Uterus (tissue), 4 donors: Measurements from ENCODE around the gene TNFAIP8L1. TPM values are rescaled to one million over a fixed set of nuclear protein-coding genes. Genes with fewer than 3 reads are reported as not detected.

Experiments used
- DNase-seq, 2 donors: peaks; one replicate each; pipeline ENCODE4 v3.0.0-alpha.2; 2019 to 2020
- H3K27ac ChIP-seq, 2 donors: fragments of 200-600 bp; sonication (generic); 1 replicate in 1 of 2; 2 replicates in 1 of 2; pipeline ENCODE4 v1.5.1; 2016 to 2018
- H3K27me3 ChIP-seq, 2 donors: fragments of 200-600 bp; sonication (generic); one replicate each; pipeline ENCODE4 v1.5.1; 2018 to 2019; ENCODE audit warnings: control low read depth in 1 of 2
- H3K36me3 ChIP-seq, 2 donors: fragments of 200-600 bp; sonication (generic); one replicate each; pipeline ENCODE4 v1.5.1; 2019; ENCODE audit warnings: control low read depth in 1 of 2
- H3K4me1 ChIP-seq, 2 donors: fragments of 200-600 bp; sonication (generic); one replicate each; pipeline ENCODE4 v1.5.1; 2018 to 2019; ENCODE audit warnings: control low read depth in 1 of 2
- H3K4me3 ChIP-seq, 2 donors: fragments of 200-600 bp; sonication (generic); 1 replicate in 1 of 2; 2 replicates in 1 of 2; pipeline ENCODE4 v1.5.1; 2018 to 2019; ENCODE audit warnings: mild to moderate bottlenecking in 1 of 2
- H3K9me3 ChIP-seq, 2 donors: fragments of 200-600 bp; sonication (generic); one replicate each; pipeline ENCODE4 v1.5.1; 2019; ENCODE audit warnings: control low read depth in 1 of 2
- CTCF ChIP-seq, 4 experiments: fragments of 200-600 bp in 2 of 4; fragments of 450-650 bp in 2 of 4; sonication (generic) in 2 of 4; IDR thresholded peaks; one replicate each; pipeline ENCODE4 v1.5.1; 2016 to 2019; ENCODE audit warnings: antibody characterized with exemption in 4 of 4, mild to moderate bottlenecking in 2 of 4, moderate library complexity in 1 of 4
- POLR2A ChIP-seq, 2 donors: fragments of 450-650 bp; IDR thresholded peaks; one replicate each; pipeline ENCODE4 v1.6.1; 2016; ENCODE audit warnings: antibody characterized with exemption in 2 of 2, mild to moderate bottlenecking in 1 of 2, moderate library complexity in 1 of 2
- intact Hi-C: fragments of 100-400 bp; cut with DNase I; formaldehyde crosslinking; loops from one replicate; pipeline ENCODE4 v1.15.1; 2023; ENCODE audit warnings: low total_unique reads
- total RNA-seq, 4 donors: library from RNA; depleted of rRNA in 3 of 4; stranded (reverse); fragments of >200 nt in 3 of 4; gene quantifications; one replicate each; pipeline versions ENCODE4 v1.1.0 to v1.2.4, GENCODE V29; 2014 to 2023
- donor health status: DM: yes; HTN: yes; CAD: no.

The TNFAIP8L1 gene
- total RNA-seq, 4 donors from 2014 or later, result 0.77 to 20.6 (median 9.1) TPM

GRCh38 chr19:4613254-4613751 lies 26.0 kb upstream of the TNFAIP8L1 start:
- intact Hi-C loops, result no loop called here

GRCh38 chr19:4618019-4618418 lies 21.3 kb upstream of the TNFAIP8L1 start:
- intact Hi-C loops, result no loop called here
- no peak for TF ChIP-seq POLR2A (IDR thresholded peaks at IDR 0.05)
- TF ChIP-seq CTCF (IDR thresholded peaks at IDR 0.05), result no peak

More at GRCh38 chr19:4613254-4613751, 26.0 kb upstream of the TNFAIP8L1 start:
- H3K27me3 ChIP-seq, result no peaks in the 10 kb centered on the region
- TF ChIP-seq POLR2A (IDR thresholded peaks at IDR 0.05) (no peak), CTCF (IDR thresholded peaks at IDR 0.05) (no peak)
- H3K4me1 ChIP-seq, result no peaks in the 10 kb centered on the region
- no peaks in the 10 kb centered on the region for H3K9me3 ChIP-seq
- no peak for DNase-seq
- no peak overlapping the region for H3K27ac ChIP-seq
- no peaks in the 10 kb centered on the region for H3K36me3 ChIP-seq
- H3K4me3 ChIP-seq, result no peak overlapping the region

GRCh38 chr19:4619668-4620294 lies 19.5 kb upstream of the TNFAIP8L1 start:
- no peaks in the 10 kb centered on the region for H3K9me3 ChIP-seq
- TF ChIP-seq POLR2A (IDR thresholded peaks at IDR 0.05) (no peak), CTCF (IDR thresholded peaks at IDR 0.05) (no peak)
- H3K36me3 ChIP-seq, result no peaks in the 10 kb centered on the region
- intact Hi-C loops, result no loop called here
- no peak for DNase-seq
- peaks cover 0 to 5% of the 10 kb centered on the region in 2 donors for H3K27me3 ChIP-seq
- H3K4me1 ChIP-seq, result no peaks in the 10 kb centered on the region
- H3K4me3 ChIP-seq, result no peak overlapping the region
- H3K27ac ChIP-seq, result no peak overlapping the region

More at GRCh38 chr19:4618019-4618418, 21.3 kb upstream of the TNFAIP8L1 start:
- Histone ChIP-seq H3K36me3 (no peaks in the 10 kb centered on the region), H3K27me3 (peaks cover 0 to 5% of the 10 kb centered on the region in 2 donors), H3K4me3 (no peak overlapping the region), H3K4me1 (no peaks in the 10 kb centered on the region), H3K27ac (no peak overlapping the region), H3K9me3 (no peaks in the 10 kb centered on the region)
- DNase-seq, result no peak

- Histone ChIP-seq H3K9me3 (no peaks in the 10 kb centered on the region), H3K27ac (no peak overlapping the region), H3K27me3 (peaks cover 0 to 5% of the 10 kb centered on the region in 2 donors), H3K36me3 (no peaks in the 10 kb centered on the region), H3K4me3 (no peak overlapping the region), H3K4me1 (no peaks in the 10 kb centered on the region)
- TF ChIP-seq POLR2A (IDR thresholded peaks at IDR 0.05), result no peak
- no peak for TF ChIP-seq CTCF (IDR thresholded peaks at IDR 0.05)
- DNase-seq, result no peak
- intact Hi-C loops, result no loop called here
Observed at GRCh38 chr19:4620675-4621074, 18.6 kb upstream of the TNFAIP8L1 start.

- Histone ChIP-seq H3K36me3 (no peaks in the 10 kb centered on the region), H3K4me3 (no peak overlapping the region), H3K4me1 (no peaks in the 10 kb centered on the region), H3K27ac (no peak overlapping the region), H3K27me3 (peaks cover 0 to 5% of the 10 kb centered on the region in 2 donors), H3K9me3 (no peaks in the 10 kb centered on the region)
- intact Hi-C loops, result no loop called here
- TF ChIP-seq POLR2A (IDR thresholded peaks at IDR 0.05), result no peak
- DNase-seq, result no peak
Observed at GRCh38 chr19:4622695-4623421, 16.5 kb upstream of the TNFAIP8L1 start.
